Vagina (tissue), 2 donors: ENCODE measurements around the gene CHCT1.
"Not testable (repeated sequence)": the region's sequence is repeated elsewhere in the genome, so short reads cannot be mapped to it uniquely, and the experiment has no call there.

ENCODE experiments used
- CTCF ChIP-seq, 3 experiments: fragments of 450-650 bp in 2 of 3; fragments of 200-600 bp in 1 of 3; sonication (generic) in 1 of 3; IDR thresholded peaks; one replicate each; pipeline ENCODE4 v1.5.1; 2017 to 2019; ENCODE audit warnings: antibody characterized with exemption in 3 of 3, mild to moderate bottlenecking in 2 of 3, moderate library complexity in 2 of 3
- POLR2A ChIP-seq, 2 donors: fragments of 450-650 bp; IDR thresholded peaks; one replicate each; pipeline ENCODE4 v1.6.1; 2017; ENCODE audit warnings: antibody characterized with exemption in 2 of 2, mild to moderate bottlenecking in 2 of 2, moderate library complexity in 2 of 2
- POLR2AphosphoS5 ChIP-seq, 2 donors: sonication (generic); formaldehyde crosslinking; IDR thresholded peaks; one replicate each; pipeline ENCODE4 v1.9.0; 2017; ENCODE audit warnings: antibody characterized with exemption in 2 of 2, mild to moderate bottlenecking in 2 of 2, low read depth in 1 of 2; ENCODE audit not compliant: insufficient read depth in 1 of 2

DNA sequence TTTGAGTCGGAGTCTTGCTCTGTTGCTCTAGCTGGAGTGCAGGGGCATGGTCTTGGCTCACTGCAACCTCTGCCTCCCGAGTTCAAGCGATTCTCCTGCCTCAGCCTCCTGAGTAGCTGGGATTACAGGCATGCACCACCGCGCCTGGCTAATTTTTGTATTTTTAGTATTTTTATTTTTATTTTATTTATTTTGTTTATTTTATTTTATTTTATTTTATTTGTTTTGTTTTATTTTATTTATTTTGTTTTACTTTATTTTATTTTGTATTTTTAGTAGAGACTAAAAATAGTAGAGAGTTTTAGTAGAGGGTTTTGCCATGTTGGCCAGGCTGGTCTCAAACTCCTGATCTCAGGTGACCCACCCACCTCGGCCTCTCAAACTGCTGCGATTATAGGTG lies 2.4 kb upstream of the CHCT1 start:
- TF ChIP-seq CTCF (IDR thresholded peaks at IDR 0.05); POLR2AphosphoS5 (IDR thresholded peaks at IDR 0.05; ENCODE audit: insufficient read depth in 1 of 2, low read depth in 1 of 2); POLR2A (IDR thresholded peaks at IDR 0.05): not testable (repeated sequence)
